K562 (cell line): ENCODE measurements around the gene MMEL1. TPM values are rescaled to one million over a fixed set of nuclear protein-coding genes. Genes with fewer than 3 reads are reported as not detected.

Source experiments
- ATAC-seq: fragments of 200-7000 bp; cut with Tn5 transposase; 3 replicates; pipeline ENCODE4 v1.9.1; 2020; ENCODE audit warnings: moderate library complexity
- BruUV-seq: library from RNA; stranded (reverse); fragments of 400-500 nt; replicated peaks from 2 replicates; lab custom pipeline; 2021; lab: Mats Ljungman, UMichigan
- CTCF ChIA-PET: fragments of 300-600 bp; formaldehyde crosslinking; extraction: SDS; loops from one replicate; lab custom pipeline; 2021; ENCODE audit warnings: low intra/inter-chr PET ratio; lab: Yijun Ruan, JAX
- POLR2A ChIA-PET: fragments of 300-600, 350-650 bp; sonication (Branson Sonifier 250); formaldehyde crosslinking; extraction: SDS; loops from one replicate; lab custom pipeline; 2021; ENCODE audit warnings: antibody characterized with exemption, inconsistent platforms; lab: Yijun Ruan, JAX
- DNase-seq, 4 experiments: peaks; one replicate each; pipeline versions ENCODE4 v3.0.0 to v3.0.0-alpha.2; 2011 to 2018; ENCODE audit warnings: low spot score in 3 of 4, mixed read lengths in 3 of 4; ENCODE audit errors: extremely low read depth in 1 of 4
- FAIRE-seq: peaks from 2 replicates; lab custom pipeline; 2011; peaks lifted over from hg19 to GRCh38; lab: Jason Lieb, UNC
- H2AFZ ChIP-seq: 2 replicates; pipeline ENCODE4 v1.6.0; 2011; ENCODE audit warnings: low read depth, low read length, control low read depth, inconsistent platforms
- H3K27ac ChIP-seq: fragments of 200-600 bp; 3 replicates; pipeline ENCODE4 v1.8.0; 2011; ENCODE audit warnings: low read depth, mild to moderate bottlenecking, control low read depth, inconsistent platforms, low read length, moderate library complexity, mixed read lengths; ENCODE audit errors: extremely low read depth
- H3K27me3 ChIP-seq, 2 experiments: fragments of 300-600 bp in 1 of 2; 2 replicates in 1 of 2; 3 replicates in 1 of 2; pipeline versions ENCODE4 v1.6.0 to v1.8.0; 2011; ENCODE audit warnings: inconsistent platforms in 2 of 2, low read length in 2 of 2, mild to moderate bottlenecking in 1 of 2, mixed read lengths in 1 of 2, moderate library complexity in 1 of 2; ENCODE audit not compliant: control insufficient read depth in 2 of 2, insufficient read depth in 2 of 2
- H3K36me3 ChIP-seq: fragments of 300-600 bp; 3 replicates; pipeline ENCODE4 v1.8.0; 2011; ENCODE audit warnings: mild to moderate bottlenecking, low read length, inconsistent platforms; ENCODE audit not compliant: control insufficient read depth, insufficient read depth
- H3K4me1 ChIP-seq, 2 experiments: fragments of 200-600 bp in 1 of 2; replicated peaks in 1 of 2; 2 replicates in 1 of 2; 3 replicates in 1 of 2; pipeline versions ENCODE4 v1.5.1 to v1.8.0; 2011; ENCODE audit warnings: inconsistent platforms in 2 of 2, low read length in 2 of 2, mild to moderate bottlenecking in 1 of 2, mixed read lengths in 1 of 2, moderate library complexity in 1 of 2; ENCODE audit not compliant: control insufficient read depth in 2 of 2, insufficient read depth in 2 of 2
- H3K4me2 ChIP-seq: 2 replicates; pipeline ENCODE4 v1.6.1; 2011; ENCODE audit warnings: low read length, control low read depth, inconsistent platforms, mixed read lengths; ENCODE audit not compliant: insufficient read depth
- H3K4me3 ChIP-seq: fragments of 200-600 bp; sonication (generic), shearing (Covaris generic); 2 replicates; pipeline ENCODE4 v1.5.1; 2016; ENCODE audit warnings: control low read depth, inconsistent platforms
- H3K79me2 ChIP-seq: fragments of 200-600 bp; 3 replicates; pipeline ENCODE4 v1.8.0; 2011; ENCODE audit warnings: low read length, inconsistent platforms; ENCODE audit not compliant: control insufficient read depth, insufficient read depth
- H3K9ac ChIP-seq, 2 experiments: 2 replicates each; pipeline versions ENCODE4 v1.6.0 to v1.6.1; 2011; ENCODE audit warnings: low read depth in 2 of 2, low read length in 2 of 2, control low read depth in 1 of 2, inconsistent platforms in 1 of 2, mild to moderate bottlenecking in 1 of 2, mixed read lengths in 1 of 2; ENCODE audit not compliant: insufficient read depth in 1 of 2
- H3K9me1 ChIP-seq: one replicate; pipeline ENCODE4 v1.6.0; 2011; ENCODE audit warnings: inconsistent platforms, mild to moderate bottlenecking, low read length, moderate library complexity; ENCODE audit not compliant: control insufficient read depth, insufficient read depth
- H3K9me3 ChIP-seq: replicated peaks from 2 replicates; pipeline ENCODE4 v1.5.1; 2011; ENCODE audit warnings: low read depth, low read length, inconsistent platforms; ENCODE audit not compliant: control insufficient read depth, insufficient read depth
- H4K20me1 ChIP-seq: replicated peaks from 2 replicates; pipeline ENCODE4 v1.6.1; 2011; ENCODE audit warnings: low read length, inconsistent platforms, mixed read lengths; ENCODE audit not compliant: control insufficient read depth, insufficient read depth
- BCOR ChIP-seq: fragments of 450-650 bp; IDR thresholded peaks from 2 replicates; pipeline ENCODE4 v1.6.1; 2016
- FOXM1 ChIP-seq, 2 experiments: fragments of 450-650 bp in 1 of 2; sonication (generic) in 1 of 2; formaldehyde crosslinking in 1 of 2; IDR thresholded peaks; 2 replicates each; pipeline versions ENCODE4 v1.6.1 to v1.9.0; 2017 to 2022; ENCODE audit warnings: low read depth in 2 of 2, mild to moderate bottlenecking in 2 of 2, missing genetic modification reagents in 1 of 2, moderate library complexity in 1 of 2
- HNRNPLL ChIP-seq: fragments of 200-400 bp; formaldehyde crosslinking; IDR thresholded peaks from 2 replicates; pipeline ENCODE4 v1.6.1; 2017; ENCODE audit warnings: low read length, low read depth, mild to moderate bottlenecking; ENCODE audit not compliant: poor library complexity, severe bottlenecking
- HNRNPUL1 ChIP-seq: fragments of 200-400 bp; formaldehyde crosslinking; IDR thresholded peaks from 2 replicates; pipeline ENCODE4 v1.6.1; 2017; ENCODE audit warnings: low read length
- KLF13 ChIP-seq: fragments of 450-650 bp; IDR thresholded peaks from 2 replicates; pipeline ENCODE4 v1.6.1; 2016; ENCODE audit warnings: missing genetic modification characterization, low read depth, mild to moderate bottlenecking, missing compliant biosample characterization, moderate library complexity, borderline replicate concordance
- SMAD2 ChIP-seq: fragments of 150-350 bp; IDR thresholded peaks from 2 replicates; pipeline ENCODE4 v1.6.1; 2014; ENCODE audit warnings: low read depth, mild to moderate bottlenecking, low read length
- TCF7 ChIP-seq: sonication (generic); IDR thresholded peaks from 2 replicates; pipeline ENCODE4 v1.6.1; 2016; ENCODE audit warnings: antibody characterized with exemption, borderline replicate concordance
- whole genome bisulfite sequencing: fragments of 100-300 bp; shearing (Covaris generic); methylation state at CpG from one replicate; pipeline ENCODE4 v1.1.6; 2016; ENCODE audit warnings: low coverage, mixed read lengths; ENCODE audit not compliant: insufficient coverage; ENCODE audit errors: missing lambda C conversion rate; 5-methylcytosine and 5-hydroxymethylcytosine counted together
- in situ Hi-C: fragments of 300-500 bp; cut with MboI; formaldehyde crosslinking; loops from 4 replicates; pipeline ENCODE4 v1.15.0; 2018; ENCODE audit warnings: inconsistent platforms, mixed read lengths
- intact Hi-C: fragments of 100-400 bp; cut with micrococcal nuclease; formaldehyde crosslinking; loops from 2 replicates; pipeline ENCODE4 v1.14.2; 2022
- polyA plus RNA-seq, 8 experiments: library from polyadenylated mRNA; depleted of rRNA in 4 of 8; stranded (reverse) in 5 of 8; unstranded in 3 of 8; fragments of >200 nt; fragmentation: Nextera tagmentation in 2 of 8; fragmentation: Illumina TruSeq in 1 of 8; extraction: Ambion mirVana in 2 of 8; extraction: Trizol in 1 of 8; gene quantifications; 2 replicates each; pipeline versions ENCODE4 v1.2.1 to v1.2.3, GENCODE V29; 2011 to 2014; ENCODE audit warnings: inconsistent platforms in 1 of 8, missing spikeins in 1 of 8
- total RNA-seq, 7 experiments: library from RNA; depleted of rRNA in 6 of 7; stranded (reverse); fragments of >200 nt in 6 of 7; fragmentation: Illumina TruSeq in 2 of 7; extraction: Trizol in 2 of 7; gene quantifications; 2 replicates each; pipeline versions ENCODE4 v1.2.1 to v1.2.3, GENCODE V29; 2011 to 2021; ENCODE audit warnings: low replicate concordance in 1 of 7
- TF ChIP-seq, protein P1 (sequence below), 2 experiments: fragments of 450-650 bp; conservative IDR thresholded peaks; 2 replicates each; pipeline ENCODE4 v1.6.1; 2017; ENCODE audit warnings: mild to moderate bottlenecking in 2 of 2, moderate library complexity in 2 of 2
- TF ChIP-seq, protein P2 (sequence below): fragments of 200-800 bp; sonication (Bioruptor generic); IDR thresholded peaks from 2 replicates; pipeline ENCODE4 v1.6.1; 2017; ENCODE audit warnings: missing genetic modification characterization, missing compliant biosample characterization
- TF ChIP-seq, protein P3 (sequence below): fragments of 450-650 bp; IDR thresholded peaks from 2 replicates; pipeline ENCODE4 v1.6.1; 2016; ENCODE audit warnings: antibody characterized with exemption

Gene MMEL1
- total and polyA plus RNA-seq, 9 of the 15 experiments (the other 6 are each of a cell fraction or from before 2014, with no cell fraction given), result not detected

DNA sequence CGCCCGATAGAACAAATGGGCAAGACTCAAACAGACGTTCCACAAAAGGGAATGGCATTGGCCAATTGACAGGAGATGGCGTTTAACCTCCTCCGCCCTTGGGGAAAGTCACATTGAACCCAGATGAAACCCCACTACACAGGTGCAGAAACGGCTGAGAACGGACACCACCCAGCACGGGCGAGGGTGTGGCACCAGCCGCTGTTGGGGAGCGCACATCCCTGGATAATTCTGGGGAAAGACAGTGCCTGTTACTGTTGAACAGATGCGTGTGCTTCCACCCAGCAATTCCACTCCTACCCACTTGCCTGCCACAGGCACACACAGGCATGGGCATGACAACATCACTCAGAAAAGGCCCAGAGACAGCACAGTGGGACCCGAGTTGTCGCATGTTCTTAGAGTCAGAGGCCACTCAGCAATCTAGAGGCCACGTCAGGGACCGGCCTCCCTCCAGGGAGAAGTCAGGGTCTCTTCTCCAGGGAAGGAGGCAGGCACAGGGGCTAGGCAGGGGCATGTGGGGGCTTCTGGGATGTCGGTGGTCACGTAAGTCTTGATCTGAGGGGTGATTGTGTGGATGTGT, 31.0 kb downstream of the MMEL1 start:
- no TSS peak for BruUV-seq
- no peak overlapping the region for H3K4me2 ChIP-seq
- ChIA-PET CTCF (no interaction called here), POLR2A (interaction anchor here (1.3 kb wide), 1 partner anchor 8 kb away, joined by 3 read pairs; no protein-coding TSS in a partner anchor)
- 0 out of 2 replicates have a peak, but pooled peaks cover 15% of the 10 kb centered on the region for H4K20me1 ChIP-seq
- no peaks in the 10 kb centered on the region for H3K79me2 ChIP-seq
- no peaks in the 10 kb centered on the region for H3K36me3 ChIP-seq
- FAIRE-seq, result no peak
- intact Hi-C loops (no loop called here), in situ Hi-C loops (no loop called here)
- H3K4me3 ChIP-seq, result no peak overlapping the region
- peaks cover 40 to 61% of the 10 kb centered on the region in 2 experiments; a peak in 4 of 5 replicates for H3K27me3 ChIP-seq
- ATAC-seq, result no peak
- DNase-seq, result no peak
- peaks cover 0 to 25% of the 10 kb centered on the region in 2 experiments; a peak in 2 of 5 replicates for H3K4me1 ChIP-seq
- no peak overlapping the region for H3K27ac ChIP-seq
- no peaks in the 10 kb centered on the region for H3K9me3 ChIP-seq
- 6% methylated on average over 18 of the region's 18 CpGs for WGBS
- no peaks in the 10 kb centered on the region for H3K9me1 ChIP-seq
- no peak for TF ChIP-seq FOXM1 (IDR thresholded peaks at IDR 0.05; ENCODE audit: low read depth)
- TF ChIP-seq FOXM1 (CRISPR knock-in tag; IDR thresholded peaks at IDR 0.05; ENCODE audit: low read depth), result no peak
- TF ChIP-seq HNRNPUL1, result no peak
- TF ChIP-seq, protein P1, sequence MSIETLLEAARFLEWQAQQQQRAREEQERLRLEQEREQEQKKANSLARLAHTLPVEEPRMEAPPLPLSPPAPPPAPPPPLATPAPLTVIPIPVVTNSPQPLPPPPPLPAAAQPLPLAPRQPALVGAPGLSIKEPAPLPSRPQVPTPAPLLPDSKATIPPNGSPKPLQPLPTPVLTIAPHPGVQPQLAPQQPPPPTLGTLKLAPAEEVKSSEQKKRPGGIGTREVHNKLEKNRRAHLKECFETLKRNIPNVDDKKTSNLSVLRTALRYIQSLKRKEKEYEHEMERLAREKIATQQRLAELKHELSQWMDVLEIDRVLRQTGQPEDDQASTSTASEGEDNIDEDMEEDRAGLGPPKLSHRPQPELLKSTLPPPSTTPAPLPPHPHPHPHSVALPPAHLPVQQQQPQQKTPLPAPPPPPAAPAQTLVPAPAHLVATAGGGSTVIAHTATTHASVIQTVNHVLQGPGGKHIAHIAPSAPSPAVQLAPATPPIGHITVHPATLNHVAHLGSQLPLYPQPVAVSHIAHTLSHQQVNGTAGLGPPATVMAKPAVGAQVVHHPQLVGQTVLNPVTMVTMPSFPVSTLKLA (conservative IDR thresholded peaks at IDR 0.05), result no peak
- TF ChIP-seq, protein P2, sequence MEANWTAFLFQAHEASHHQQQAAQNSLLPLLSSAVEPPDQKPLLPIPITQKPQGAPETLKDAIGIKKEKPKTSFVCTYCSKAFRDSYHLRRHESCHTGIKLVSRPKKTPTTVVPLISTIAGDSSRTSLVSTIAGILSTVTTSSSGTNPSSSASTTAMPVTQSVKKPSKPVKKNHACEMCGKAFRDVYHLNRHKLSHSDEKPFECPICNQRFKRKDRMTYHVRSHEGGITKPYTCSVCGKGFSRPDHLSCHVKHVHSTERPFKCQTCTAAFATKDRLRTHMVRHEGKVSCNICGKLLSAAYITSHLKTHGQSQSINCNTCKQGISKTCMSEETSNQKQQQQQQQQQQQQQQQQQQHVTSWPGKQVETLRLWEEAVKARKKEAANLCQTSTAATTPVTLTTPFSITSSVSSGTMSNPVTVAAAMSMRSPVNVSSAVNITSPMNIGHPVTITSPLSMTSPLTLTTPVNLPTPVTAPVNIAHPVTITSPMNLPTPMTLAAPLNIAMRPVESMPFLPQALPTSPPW (CRISPR knock-in tag), result no peak
- TF ChIP-seq SMAD2, result no peak
- no peak for TF ChIP-seq TCF7
- TF ChIP-seq, protein P3, sequence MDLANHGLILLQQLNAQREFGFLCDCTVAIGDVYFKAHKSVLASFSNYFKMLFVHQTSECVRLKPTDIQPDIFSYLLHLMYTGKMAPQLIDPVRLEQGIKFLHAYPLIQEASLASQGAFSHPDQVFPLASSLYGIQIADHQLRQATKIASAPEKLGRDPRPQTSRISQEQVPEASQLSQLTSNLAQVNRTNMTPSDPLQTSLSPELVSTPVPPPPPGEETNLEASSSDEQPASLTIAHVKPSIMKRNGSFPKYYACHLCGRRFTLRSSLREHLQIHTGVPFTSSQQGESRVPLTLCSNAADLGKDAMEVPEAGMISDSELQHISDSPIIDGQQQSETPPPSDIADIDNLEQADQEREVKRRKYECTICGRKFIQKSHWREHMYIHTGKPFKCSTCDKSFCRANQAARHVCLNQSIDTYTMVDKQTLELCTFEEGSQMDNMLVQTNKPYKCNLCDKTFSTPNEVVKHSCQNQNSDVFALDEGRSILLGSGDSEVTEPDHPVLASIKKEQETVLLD, result no peak
- no peak for TF ChIP-seq HNRNPLL
- no peak for TF ChIP-seq BCOR
- no peak for TF ChIP-seq KLF13 (tag)
- H2AFZ ChIP-seq, result no peak overlapping the region
- H3K9ac ChIP-seq, result no peak overlapping the region
